Measurements from ENCODE around the gene RAPGEF4. TPM values are rescaled to one million over a fixed set of nuclear protein-coding genes. Genes with fewer than 3 reads are reported as not detected.

RAPGEF4 gene
- total and polyA plus RNA-seq, 9 of the 15 experiments (the other 6 are each of a cell fraction or from before 2014, with no cell fraction given): 0.04 to 0.33 (median 0.13) TPM; not detected in 6

GRCh38 chr2:173090973-173091660 is 355.5 kb downstream of the RAPGEF4 start (continued):
- TF ChIP-seq ZNF609 (CRISPR knock-in tag; IDR thresholded peaks at IDR 0.05; ENCODE audit: borderline replicate concordance): no peak
- no peak for TF ChIP-seq KAT2B (IDR thresholded peaks at IDR 0.05; ENCODE audit: low read depth, low read length)
- no peak for TF ChIP-seq PURB (CRISPR knock-in tag; IDR thresholded peaks at IDR 0.05; ENCODE audit: low read depth)
- TF ChIP-seq ZNF583 (CRISPR knock-in tag; IDR thresholded peaks at IDR 0.05): no peak
- TF ChIP-seq CXXC5 (CRISPR knock-in tag; IDR thresholded peaks at IDR 0.05): no peak; the same call in 1 of the 2 replicates
- no peak for TF ChIP-seq RBM22 (IDR thresholded peaks at IDR 0.05; ENCODE audit: low read depth, low read length, poor library complexity, severe bottlenecking)
- peak; percentile 3; the same call in 1 of the 2 replicates for TF ChIP-seq TEAD4 (IDR thresholded peaks at IDR 0.05; ENCODE audit: low read length)
- no peak for TF ChIP-seq TEAD4 (CRISPR knock-in tag; IDR thresholded peaks at IDR 0.05; ENCODE audit: borderline replicate concordance)
- TF ChIP-seq CBX8 (IDR thresholded peaks at IDR 0.05; ENCODE audit: borderline replicate concordance, extremely low read depth, low read depth, low read length, poor library complexity, severe bottlenecking): no peak
- TF ChIP-seq CEBPB (tag; IDR thresholded peaks at IDR 0.05): no peak
- TF ChIP-seq POLR2B (IDR thresholded peaks at IDR 0.05; ENCODE audit: low read depth, partially characterized antibody): no peak
- no peak for TF ChIP-seq ZNF695 (CRISPR knock-in tag; IDR thresholded peaks at IDR 0.05)
- TF ChIP-seq CTCFL (IDR thresholded peaks at IDR 0.05; ENCODE audit: borderline replicate concordance, insufficient read depth, low read depth, low read length, poor library complexity, severe bottlenecking): no peak
- TF ChIP-seq RAD21 (CRISPR knock-in tag; conservative IDR thresholded peaks at IDR 0.05 in 1 of 2, IDR thresholded peaks at IDR 0.05 in 1 of 2): peak in 1 of 2 experiments; percentile 61; a peak in 3 of 4 replicates
- TF ChIP-seq, protein P1, sequence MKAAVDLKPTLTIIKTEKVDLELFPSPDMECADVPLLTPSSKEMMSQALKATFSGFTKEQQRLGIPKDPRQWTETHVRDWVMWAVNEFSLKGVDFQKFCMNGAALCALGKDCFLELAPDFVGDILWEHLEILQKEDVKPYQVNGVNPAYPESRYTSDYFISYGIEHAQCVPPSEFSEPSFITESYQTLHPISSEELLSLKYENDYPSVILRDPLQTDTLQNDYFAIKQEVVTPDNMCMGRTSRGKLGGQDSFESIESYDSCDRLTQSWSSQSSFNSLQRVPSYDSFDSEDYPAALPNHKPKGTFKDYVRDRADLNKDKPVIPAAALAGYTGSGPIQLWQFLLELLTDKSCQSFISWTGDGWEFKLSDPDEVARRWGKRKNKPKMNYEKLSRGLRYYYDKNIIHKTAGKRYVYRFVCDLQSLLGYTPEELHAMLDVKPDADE (conservative IDR thresholded peaks at IDR 0.05; ENCODE audit: control insufficient read depth, low read depth, low read length): no peak
- TF ChIP-seq SRF (CRISPR knock-in tag; IDR thresholded peaks at IDR 0.05): no peak
- TF ChIP-seq, protein P2, sequence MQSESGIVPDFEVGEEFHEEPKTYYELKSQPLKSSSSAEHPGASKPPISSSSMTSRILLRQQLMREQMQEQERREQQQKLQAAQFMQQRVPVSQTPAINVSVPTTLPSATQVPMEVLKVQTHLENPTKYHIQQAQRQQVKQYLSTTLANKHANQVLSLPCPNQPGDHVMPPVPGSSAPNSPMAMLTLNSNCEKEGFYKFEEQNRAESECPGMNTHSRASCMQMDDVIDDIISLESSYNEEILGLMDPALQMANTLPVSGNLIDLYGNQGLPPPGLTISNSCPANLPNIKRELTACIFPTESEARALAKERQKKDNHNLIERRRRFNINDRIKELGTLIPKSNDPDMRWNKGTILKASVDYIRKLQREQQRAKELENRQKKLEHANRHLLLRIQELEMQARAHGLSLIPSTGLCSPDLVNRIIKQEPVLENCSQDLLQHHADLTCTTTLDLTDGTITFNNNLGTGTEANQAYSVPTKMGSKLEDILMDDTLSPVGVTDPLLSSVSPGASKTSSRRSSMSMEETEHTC (IDR thresholded peaks at IDR 0.05): no peak

All from K562 (cell line).